SK-N-SH (cell line): ENCODE results near the gene CDK5RAP2.

ENCODE experiments used
- EP300 ChIP-seq, 2 experiments: IDR thresholded peaks; 2 replicates each; pipeline versions ENCODE4 v1.4.0 to v1.6.1; 2012; ENCODE audit warnings: borderline replicate concordance in 1 of 2, low read depth in 1 of 2, low read length in 1 of 2
- TCF12 ChIP-seq: IDR thresholded peaks from 2 replicates; pipeline ENCODE4 v1.4.0; 2012

DNA sequence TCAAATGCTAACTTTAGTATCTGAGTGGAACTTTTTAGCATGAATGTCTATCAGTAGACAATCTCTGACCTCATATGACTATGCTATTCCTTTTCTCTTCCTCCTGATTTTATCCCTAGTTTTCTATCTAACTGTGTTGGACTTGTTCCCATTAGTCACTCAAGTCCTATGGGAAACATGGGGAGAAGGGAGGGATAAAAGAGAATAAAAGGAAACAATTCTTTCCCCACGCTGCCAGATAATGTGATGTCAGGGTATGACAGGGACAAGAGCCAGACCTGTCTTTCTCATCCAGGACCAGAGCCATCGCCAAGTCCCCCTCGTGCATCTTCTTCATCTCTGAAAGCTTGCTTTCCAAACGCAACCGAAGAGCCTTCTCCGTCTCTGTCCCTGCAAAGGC is 43.9 kb downstream of the CDK5RAP2 start:
- TF ChIP-seq TCF12 (no peak), EP300 (IDR thresholded peaks at IDR 0.05; ENCODE audit: borderline replicate concordance in 1 of 2, low read depth in 1 of 2, low read length in 1 of 2) (no peak)
